Trophoblast cell (in vitro differentiated cells and primary cell): ENCODE results near the gene TSHZ1.

Experiments used
- DNase-seq, 2 donors: peaks; one replicate each; pipeline ENCODE4 v3.0.0-alpha.2; 2016
- H2AFZ ChIP-seq: 2 replicates; pipeline ENCODE4 v1.6.1; 2013; ENCODE audit warnings: low read length, moderate library complexity, mild to moderate bottlenecking; ENCODE audit not compliant: insufficient read depth, poor library complexity
- H2AK5ac ChIP-seq: 2 replicates; pipeline ENCODE4 v1.6.1; 2013; ENCODE audit warnings: mild to moderate bottlenecking, low read length
- H2BK120ac ChIP-seq: 2 replicates; pipeline ENCODE4 v1.6.1; 2013; ENCODE audit warnings: low read length, mild to moderate bottlenecking, moderate library complexity; ENCODE audit not compliant: insufficient read depth, poor library complexity
- H2BK12ac ChIP-seq: 2 replicates; pipeline ENCODE4 v1.6.1; 2013; ENCODE audit warnings: mild to moderate bottlenecking, low read length, moderate library complexity
- H2BK5ac ChIP-seq: 2 replicates; pipeline ENCODE4 v1.6.1; 2013; ENCODE audit warnings: low read length, low read depth, moderate library complexity, mild to moderate bottlenecking; ENCODE audit not compliant: poor library complexity
- H3K14ac ChIP-seq: 2 replicates; pipeline ENCODE4 v1.6.1; 2013; ENCODE audit warnings: mild to moderate bottlenecking, low read length
- H3K18ac ChIP-seq: 2 replicates; pipeline ENCODE4 v1.6.1; 2013; ENCODE audit warnings: mild to moderate bottlenecking, low read length
- H3K23ac ChIP-seq: 2 replicates; pipeline ENCODE4 v1.6.1; 2013; ENCODE audit warnings: low read length
- H3K27ac ChIP-seq: 2 replicates; pipeline ENCODE4 v1.5.1; 2013; ENCODE audit warnings: low read depth, mild to moderate bottlenecking, inconsistent platforms, low read length, moderate library complexity
- H3K27me3 ChIP-seq: 2 replicates; pipeline ENCODE4 v1.6.1; 2013; ENCODE audit warnings: inconsistent platforms, mild to moderate bottlenecking, low read length, moderate library complexity; ENCODE audit not compliant: insufficient read depth
- H3K36me3 ChIP-seq, 2 experiments: 1 replicate in 1 of 2; 2 replicates in 1 of 2; pipeline ENCODE4 v1.6.1; 2013; ENCODE audit warnings: low read length in 2 of 2, mild to moderate bottlenecking in 2 of 2, moderate library complexity in 1 of 2; ENCODE audit not compliant: insufficient read depth in 2 of 2, control insufficient read depth in 1 of 2
- H3K4ac ChIP-seq: 2 replicates; pipeline ENCODE4 v1.6.1; 2013; ENCODE audit warnings: low read depth, mild to moderate bottlenecking, low read length, moderate library complexity
- H3K4me1 ChIP-seq, 2 experiments: 1 replicate in 1 of 2; 2 replicates in 1 of 2; pipeline ENCODE4 v1.6.1; 2013; ENCODE audit warnings: low read length in 2 of 2, mild to moderate bottlenecking in 2 of 2, moderate library complexity in 1 of 2; ENCODE audit not compliant: insufficient read depth in 2 of 2, control insufficient read depth in 1 of 2
- H3K4me2 ChIP-seq: 2 replicates; pipeline ENCODE4 v1.6.1; 2013; ENCODE audit warnings: inconsistent platforms, mild to moderate bottlenecking, low read length, moderate library complexity
- H3K4me3 ChIP-seq: 2 replicates; pipeline ENCODE4 v1.5.1; 2013; ENCODE audit warnings: mild to moderate bottlenecking, low read depth, low read length, inconsistent platforms
- H3K79me1 ChIP-seq: one replicate; pipeline ENCODE4 v1.6.1; 2013; ENCODE audit warnings: low read length
- H3K79me2 ChIP-seq: 2 replicates; pipeline ENCODE4 v1.6.1; 2013; ENCODE audit warnings: low read length, mild to moderate bottlenecking; ENCODE audit not compliant: control insufficient read depth, insufficient read depth, poor library complexity
- H3K9ac ChIP-seq: 2 replicates; pipeline ENCODE4 v1.6.1; 2013; ENCODE audit warnings: mild to moderate bottlenecking, low read length
- H3K9me3 ChIP-seq: 2 replicates; pipeline ENCODE4 v1.6.1; 2013; ENCODE audit warnings: low read depth, mild to moderate bottlenecking, control low read depth, inconsistent platforms, low read length; ENCODE audit not compliant: insufficient read depth
- H4K12ac ChIP-seq: 2 replicates; pipeline ENCODE4 v1.6.1; 2013; ENCODE audit warnings: low read depth, mild to moderate bottlenecking, low read length, moderate library complexity
- H4K8ac ChIP-seq: 2 replicates; pipeline ENCODE4 v1.6.1; 2013; ENCODE audit warnings: low read depth, mild to moderate bottlenecking, low read length, moderate library complexity
- H4K91ac ChIP-seq: one replicate; pipeline ENCODE4 v1.6.1; 2013; ENCODE audit warnings: low read depth, mild to moderate bottlenecking, low read length, moderate library complexity
- whole genome bisulfite sequencing: extraction: QIAGEN DNeasy Blood & Tissue Kit; methylation state at CpG from one replicate; pipeline ENCODE4 v1.1.7; 2013; ENCODE audit warnings: missing lambda C conversion rate; ENCODE audit not compliant: insufficient read length, insufficient coverage; ENCODE audit errors: extremely low coverage; 5-methylcytosine and 5-hydroxymethylcytosine counted together

Gene TSHZ1

DNA sequence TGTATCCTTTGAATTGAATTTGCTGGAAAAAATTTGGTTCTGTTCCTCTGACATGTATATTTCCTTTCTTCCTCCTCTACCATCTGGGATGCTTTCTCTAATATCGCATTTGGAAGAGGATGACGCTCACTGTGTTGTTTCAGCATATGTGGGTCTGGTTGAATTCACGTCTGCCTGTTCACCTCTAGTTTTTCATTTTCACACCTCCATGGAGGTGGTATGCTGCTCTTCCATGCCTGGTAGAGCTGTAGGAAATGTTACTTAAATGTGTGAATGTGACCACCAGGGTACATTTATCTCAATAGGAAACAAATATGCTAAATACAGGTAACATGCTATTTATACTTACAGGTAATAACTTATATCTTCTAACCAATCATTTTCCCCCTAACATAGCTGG lies 44.5 kb downstream of the TSHZ1 start:
- no peak for DNase-seq
- no CpG with 5 or more reads among the region's 3 CpGs for WGBS
- no peak overlapping the region for H3K14ac ChIP-seq
- H3K79me1 ChIP-seq: no peaks in the 10 kb centered on the region
- H3K27ac ChIP-seq: no peak overlapping the region
- no peaks in the 10 kb centered on the region for H3K27me3 ChIP-seq
- no peaks in the 10 kb centered on the region for H3K79me2 ChIP-seq
- no peak overlapping the region for H3K9ac ChIP-seq
- no peaks in the 10 kb centered on the region for H3K36me3 ChIP-seq
- no peak overlapping the region for H4K91ac ChIP-seq
- H3K4ac ChIP-seq: no peak overlapping the region
- no peak overlapping the region for H2BK5ac ChIP-seq
- no peak overlapping the region for H2AK5ac ChIP-seq
- H3K4me2 ChIP-seq: no peak overlapping the region
- H3K4me1 ChIP-seq: peaks cover 0 to 1% of the 10 kb centered on the region in 2 experiments
- no peak overlapping the region for H3K23ac ChIP-seq
- H3K4me3 ChIP-seq: no peak overlapping the region
- H2BK12ac ChIP-seq: no peak overlapping the region
- H2BK120ac ChIP-seq: no peak overlapping the region
- no peak overlapping the region for H2AFZ ChIP-seq
- no peak overlapping the region for H3K18ac ChIP-seq
- no peak overlapping the region for H4K8ac ChIP-seq
- no peak overlapping the region for H4K12ac ChIP-seq
- H3K9me3 ChIP-seq: no peaks in the 10 kb centered on the region

DNA sequence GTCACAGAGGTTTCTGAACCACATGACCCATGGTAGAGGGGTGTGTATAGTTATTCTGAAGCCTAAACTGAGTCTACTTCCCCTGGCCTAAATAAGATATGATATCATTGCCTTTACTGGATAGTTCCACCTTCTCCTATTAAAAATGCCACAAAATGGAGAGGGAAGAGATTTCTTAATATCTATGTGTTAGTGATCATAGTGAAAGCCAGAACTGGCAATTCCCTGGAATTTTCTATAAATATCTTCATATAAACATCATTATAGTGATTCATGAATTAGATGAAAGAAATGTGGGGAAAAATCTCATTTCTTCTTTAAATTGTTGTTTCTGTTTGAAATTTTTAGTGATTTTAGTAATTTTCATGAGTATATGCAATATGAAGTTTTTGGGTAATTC lies 45.8 kb downstream of the TSHZ1 start:
- H4K12ac ChIP-seq: no peak overlapping the region
- no peak overlapping the region for H3K4me3 ChIP-seq
- H3K23ac ChIP-seq: no peak overlapping the region
- no peak overlapping the region for H3K4me2 ChIP-seq
- no peak overlapping the region for H4K8ac ChIP-seq
- no peaks in the 10 kb centered on the region for H3K36me3 ChIP-seq
- H3K9me3 ChIP-seq: peaks cover 2% of the 10 kb centered on the region
- H2BK12ac ChIP-seq: no peak overlapping the region
- no peak overlapping the region for H2AFZ ChIP-seq
- no peak overlapping the region for H3K18ac ChIP-seq
- no peaks in the 10 kb centered on the region for H3K79me1 ChIP-seq
- no peaks in the 10 kb centered on the region for H3K27me3 ChIP-seq
- peaks cover 0 to 1% of the 10 kb centered on the region in 2 experiments for H3K4me1 ChIP-seq
- H3K79me2 ChIP-seq: no peaks in the 10 kb centered on the region
- no peak overlapping the region for H3K27ac ChIP-seq
- no peak overlapping the region for H2AK5ac ChIP-seq
- H4K91ac ChIP-seq: no peak overlapping the region
- no peak overlapping the region for H3K9ac ChIP-seq
- H3K14ac ChIP-seq: no peak overlapping the region
- H2BK5ac ChIP-seq: no peak overlapping the region
- no peak overlapping the region for H2BK120ac ChIP-seq
- no peak overlapping the region for H3K4ac ChIP-seq
- no peak for DNase-seq

DNA sequence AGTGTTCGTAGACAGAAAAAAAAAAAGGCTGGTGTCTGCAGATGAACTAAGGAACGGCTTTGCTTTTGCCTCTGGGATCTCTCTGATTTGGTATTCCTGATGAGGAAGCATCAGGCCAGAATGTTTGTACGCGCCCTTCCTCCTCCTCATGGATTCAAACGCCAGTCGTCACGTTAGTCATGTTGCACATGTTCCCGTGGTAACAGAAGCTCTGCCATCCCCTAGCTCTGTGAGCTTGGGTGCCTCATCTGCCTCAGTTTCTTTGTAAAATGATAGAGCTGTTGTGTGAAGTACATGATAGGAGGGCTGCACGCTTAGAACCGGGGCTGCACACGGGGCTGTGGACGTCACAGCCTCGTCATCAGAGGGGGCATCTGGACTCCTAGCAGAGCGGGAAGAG lies 47.0 kb downstream of the TSHZ1 start:
- Histone ChIP-seq H2BK120ac (no peak overlapping the region), H3K23ac (no peak overlapping the region), H3K79me1 (no peaks in the 10 kb centered on the region), H4K12ac (no peak overlapping the region), H3K27me3 (no peaks in the 10 kb centered on the region), H3K14ac (no peak overlapping the region), H4K91ac (no peak overlapping the region), H3K4me3 (no peak overlapping the region), H2AFZ (no peak overlapping the region), H3K36me3 (no peaks in the 10 kb centered on the region), H2AK5ac (no peak overlapping the region), H2BK5ac (no peak overlapping the region), H3K9me3 (peaks cover 2% of the 10 kb centered on the region), H3K9ac (no peak overlapping the region), H3K27ac (no peak overlapping the region), H3K79me2 (no peaks in the 10 kb centered on the region), H2BK12ac (no peak overlapping the region), H4K8ac (no peak overlapping the region), H3K4me1 (peaks cover 0 to 1% of the 10 kb centered on the region in 2 experiments), H3K4me2 (no peak overlapping the region), H3K18ac (no peak overlapping the region), H3K4ac (no peak overlapping the region)
- no CpG with 5 or more reads among the region's 14 CpGs for WGBS
- DNase-seq: no peak

DNA sequence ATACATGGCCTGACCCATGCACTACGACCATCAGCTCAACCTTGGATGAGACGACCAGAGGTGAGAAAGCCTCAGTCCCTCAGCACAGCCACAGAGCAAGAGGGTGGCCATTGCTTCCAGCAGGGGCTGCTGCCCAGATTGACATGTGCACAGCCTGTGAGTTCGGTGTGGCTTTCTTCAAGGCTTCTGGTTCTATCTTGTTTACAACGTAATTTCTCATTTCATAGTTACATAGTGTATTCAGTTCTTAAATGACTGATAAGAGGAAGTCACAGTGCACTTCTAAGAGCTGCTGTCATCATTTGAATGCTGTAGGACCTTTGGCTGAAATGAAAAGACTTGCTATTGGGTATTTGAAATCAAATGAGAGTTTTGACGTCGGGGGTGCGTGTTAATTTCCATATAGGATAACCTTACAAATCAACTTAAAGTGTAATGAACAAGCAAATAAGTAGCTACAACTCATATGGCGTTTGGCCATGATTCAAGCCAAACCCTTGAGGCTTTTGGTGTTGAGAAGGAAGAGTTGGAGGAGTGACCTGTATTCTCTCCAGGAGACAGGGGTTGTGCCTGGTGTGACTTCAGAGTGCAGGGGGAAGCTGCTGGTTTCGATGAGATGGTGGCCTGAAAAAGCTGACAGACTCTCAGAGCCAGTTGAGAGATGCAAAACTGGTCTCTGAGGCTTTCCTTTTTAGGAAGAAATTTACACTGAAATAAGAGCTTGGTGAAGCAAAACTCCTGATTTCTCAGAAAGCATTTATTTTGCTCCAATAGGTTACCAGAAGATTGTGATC lies 51.0 kb downstream of the TSHZ1 start:
- Histone ChIP-seq H3K36me3 (no peaks in the 10 kb centered on the region), H3K79me2 (no peaks in the 10 kb centered on the region), H3K9me3 (peaks cover 4% of the 10 kb centered on the region), H3K4me1 (peaks cover 0 to 1% of the 10 kb centered on the region in 2 experiments), H2AK5ac (no peak overlapping the region), H3K27ac (no peak overlapping the region), H3K23ac (no peak overlapping the region), H4K12ac (no peak overlapping the region), H2BK120ac (no peak overlapping the region), H2AFZ (no peak overlapping the region), H3K9ac (no peak overlapping the region), H3K4me3 (no peak overlapping the region), H2BK12ac (no peak overlapping the region), H3K4ac (no peak overlapping the region), H4K91ac (no peak overlapping the region), H3K27me3 (no peaks in the 10 kb centered on the region), H3K18ac (no peak overlapping the region), H3K14ac (no peak overlapping the region), H4K8ac (no peak overlapping the region), H2BK5ac (no peak overlapping the region), H3K4me2 (no peak overlapping the region), H3K79me1 (no peaks in the 10 kb centered on the region)
- no CpG with 5 or more reads among the region's 9 CpGs for WGBS
- no peak for DNase-seq
